ENCODE data around the gene GIMAP1.

DNA sequence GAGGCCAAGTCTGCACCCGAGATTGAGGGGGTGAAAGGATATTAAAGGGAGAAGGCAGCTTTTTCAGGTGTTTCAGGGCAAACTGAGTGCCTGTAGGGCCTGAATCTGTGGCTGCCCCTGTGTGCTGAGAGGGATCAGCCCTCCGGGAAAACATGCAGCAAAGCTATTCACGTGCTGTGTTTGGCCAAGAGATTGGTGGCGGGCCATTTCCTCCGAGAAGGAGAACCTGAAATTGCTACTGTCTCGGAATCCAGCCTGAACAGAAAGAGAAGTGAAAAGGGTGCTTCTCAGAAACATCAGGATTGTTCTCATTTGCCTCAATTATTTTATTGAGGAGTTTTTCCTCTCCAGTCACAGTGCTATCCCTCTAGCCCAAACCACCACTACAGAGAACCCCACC, 36.8 kb downstream of the GIMAP1 start:
- TF ChIP-seq EGR1 (IDR thresholded peaks at IDR 0.05) (no peak), TAF1 (IDR thresholded peaks at IDR 0.05; ENCODE audit: low read depth) (no peak), CREB1 (IDR thresholded peaks at IDR 0.05; ENCODE audit: low read depth) (no peak), NFIC (IDR thresholded peaks at IDR 0.05) (no peak), RAD21 (IDR thresholded peaks at IDR 0.05; ENCODE audit: low read depth) (no peak), CEBPB (IDR thresholded peaks at IDR 0.05) (no peak)
